Panc1 (cell line): ENCODE results near the gene CAPSL. TPM values are rescaled to one million over a fixed set of nuclear protein-coding genes. Genes with fewer than 3 reads are reported as not detected.

ENCODE experiments used
- ATAC-seq: fragments of 200-7000 bp; cut with Tn5 transposase; 2 replicates; pipeline ENCODE4 v1.9.1; 2020; ENCODE audit warnings: mild to moderate bottlenecking, moderate library complexity
- BruUV-seq: library from RNA; stranded (reverse); fragments of 400-500 nt; replicated peaks from 2 replicates; lab custom pipeline; 2021; lab: Mats Ljungman, UMichigan
- CTCF ChIA-PET: fragments of 300-600 bp; sonication (Branson Sonifier 250); formaldehyde crosslinking; loops from one replicate; lab custom pipeline; 2022; ENCODE audit warnings: antibody characterized with exemption; lab: Charles Lee
- POLR2A ChIA-PET: fragments of 300-600 bp; sonication (Branson Sonifier 250); formaldehyde crosslinking; loops from one replicate; lab custom pipeline; 2022; ENCODE audit warnings: antibody characterized with exemption; lab: Charles Lee
- DNase-seq: peaks from one replicate; pipeline ENCODE4 v3.0.0-alpha.2; 2010; ENCODE audit warnings: low read depth, low spot score
- H3K27ac ChIP-seq: 2 replicates; pipeline ENCODE4 v1.5.1; 2011; ENCODE audit warnings: mild to moderate bottlenecking, low read length, inconsistent platforms
- H3K27me3 ChIP-seq: fragments of 200-500 bp; sonication (Bioruptor generic); 2 replicates; pipeline ENCODE4 v1.6.0; 2014; ENCODE audit warnings: low read length, inconsistent platforms; ENCODE audit not compliant: control insufficient read depth, insufficient read depth
- H3K36me3 ChIP-seq: fragments of 200-500 bp; sonication (Bioruptor generic); 2 replicates; pipeline ENCODE4 v1.5.1; 2014; ENCODE audit warnings: inconsistent platforms, mild to moderate bottlenecking, low read length, moderate library complexity; ENCODE audit not compliant: control insufficient read depth, insufficient read depth
- H3K4me1 ChIP-seq: 2 replicates; pipeline ENCODE4 v1.5.1; 2011; ENCODE audit warnings: inconsistent platforms, mild to moderate bottlenecking, low read length, moderate library complexity; ENCODE audit not compliant: control insufficient read depth, insufficient read depth
- H3K4me3 ChIP-seq, 2 experiments: 2 replicates each; pipeline ENCODE4 v1.5.1; 2011 to 2012; ENCODE audit warnings: low read depth in 2 of 2, low read length in 2 of 2, mild to moderate bottlenecking in 2 of 2, inconsistent platforms in 1 of 2, moderate library complexity in 1 of 2
- H3K9me3 ChIP-seq: fragments of 200-500 bp; sonication (Bioruptor generic); 2 replicates; pipeline ENCODE4 v1.5.1; 2014; ENCODE audit warnings: low read depth, mild to moderate bottlenecking, inconsistent platforms, low read length, moderate library complexity; ENCODE audit not compliant: control insufficient read depth, insufficient read depth
- POLR2AphosphoS5 ChIP-seq: IDR thresholded peaks from 2 replicates; pipeline ENCODE4 v1.6.1; 2012; ENCODE audit warnings: mild to moderate bottlenecking, low read depth, low read length, moderate library complexity
- SIN3A ChIP-seq: IDR thresholded peaks from 2 replicates; pipeline ENCODE4 v1.6.1; 2012; ENCODE audit warnings: low read depth, mild to moderate bottlenecking, low read length, moderate library complexity, borderline replicate concordance; ENCODE audit not compliant: insufficient read depth
- TCF7L2 ChIP-seq: IDR thresholded peaks from 2 replicates; pipeline ENCODE4 v1.6.1; 2011; ENCODE audit warnings: mild to moderate bottlenecking, low read depth, low read length, inconsistent platforms
- in situ Hi-C: cut with HindIII; loops from 2 replicates; pipeline ENCODE4 v1.10.0; 2016; ENCODE audit warnings: low sequenced_read_pairs, low pct_unique_long_range_greater_than_20kb
- intact Hi-C: fragments of 100-400 bp; cut with micrococcal nuclease; formaldehyde crosslinking; loops from one replicate; pipeline ENCODE4 v1.10.0; 2022; ENCODE audit not compliant: unreplicated experiment
- total RNA-seq: library from RNA; stranded (reverse); gene quantifications from one replicate; pipeline ENCODE4 v1.2.1, GENCODE V29; 2021; ENCODE audit not compliant: unreplicated experiment
- TF ChIP-seq, protein P1 (sequence below), 2 experiments: IDR thresholded peaks; 2 replicates each; pipeline ENCODE4 v1.6.1; 2011 to 2012; ENCODE audit warnings: low read depth in 2 of 2, control low read depth in 1 of 2, low read length in 1 of 2, mild to moderate bottlenecking in 1 of 2, moderate library complexity in 1 of 2; ENCODE audit not compliant: insufficient read depth in 1 of 2
- TF ChIP-seq, protein P2 (sequence below): fragments of 450-650 bp; IDR thresholded peaks from 2 replicates; pipeline ENCODE4 v1.5.1; 2017; ENCODE audit warnings: mild to moderate bottlenecking

Gene CAPSL
- total RNA-seq, 1 experiment from 2014 or later, result not detected

DNA sequence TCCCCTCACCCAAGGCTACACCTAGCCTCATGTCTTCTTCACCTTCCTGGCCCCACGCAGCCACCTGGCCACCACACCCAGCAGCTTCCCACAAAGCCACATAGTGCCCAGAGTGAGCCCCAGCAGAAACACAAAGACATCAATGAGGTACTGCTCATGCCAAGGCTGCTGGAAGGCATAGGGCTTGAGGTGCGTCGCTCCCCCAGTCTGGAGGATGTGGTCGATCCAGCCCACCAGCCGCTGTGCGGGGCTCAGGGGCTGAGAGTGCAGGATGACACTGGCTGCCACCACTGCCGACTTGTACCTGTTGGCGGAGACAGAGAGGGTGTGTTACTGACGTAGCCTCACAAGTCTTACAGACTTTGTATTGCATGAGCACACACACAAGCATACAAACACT is 15.8 kb upstream of the CAPSL start:
- no peak overlapping the region for H3K27ac ChIP-seq
- H3K4me1 ChIP-seq, result no peaks in the 10 kb centered on the region
- in situ Hi-C loops, result no loop called here
- H3K36me3 ChIP-seq, result no peaks in the 10 kb centered on the region
- no peak overlapping the region for H3K4me3 ChIP-seq
- TF ChIP-seq, protein P1, sequence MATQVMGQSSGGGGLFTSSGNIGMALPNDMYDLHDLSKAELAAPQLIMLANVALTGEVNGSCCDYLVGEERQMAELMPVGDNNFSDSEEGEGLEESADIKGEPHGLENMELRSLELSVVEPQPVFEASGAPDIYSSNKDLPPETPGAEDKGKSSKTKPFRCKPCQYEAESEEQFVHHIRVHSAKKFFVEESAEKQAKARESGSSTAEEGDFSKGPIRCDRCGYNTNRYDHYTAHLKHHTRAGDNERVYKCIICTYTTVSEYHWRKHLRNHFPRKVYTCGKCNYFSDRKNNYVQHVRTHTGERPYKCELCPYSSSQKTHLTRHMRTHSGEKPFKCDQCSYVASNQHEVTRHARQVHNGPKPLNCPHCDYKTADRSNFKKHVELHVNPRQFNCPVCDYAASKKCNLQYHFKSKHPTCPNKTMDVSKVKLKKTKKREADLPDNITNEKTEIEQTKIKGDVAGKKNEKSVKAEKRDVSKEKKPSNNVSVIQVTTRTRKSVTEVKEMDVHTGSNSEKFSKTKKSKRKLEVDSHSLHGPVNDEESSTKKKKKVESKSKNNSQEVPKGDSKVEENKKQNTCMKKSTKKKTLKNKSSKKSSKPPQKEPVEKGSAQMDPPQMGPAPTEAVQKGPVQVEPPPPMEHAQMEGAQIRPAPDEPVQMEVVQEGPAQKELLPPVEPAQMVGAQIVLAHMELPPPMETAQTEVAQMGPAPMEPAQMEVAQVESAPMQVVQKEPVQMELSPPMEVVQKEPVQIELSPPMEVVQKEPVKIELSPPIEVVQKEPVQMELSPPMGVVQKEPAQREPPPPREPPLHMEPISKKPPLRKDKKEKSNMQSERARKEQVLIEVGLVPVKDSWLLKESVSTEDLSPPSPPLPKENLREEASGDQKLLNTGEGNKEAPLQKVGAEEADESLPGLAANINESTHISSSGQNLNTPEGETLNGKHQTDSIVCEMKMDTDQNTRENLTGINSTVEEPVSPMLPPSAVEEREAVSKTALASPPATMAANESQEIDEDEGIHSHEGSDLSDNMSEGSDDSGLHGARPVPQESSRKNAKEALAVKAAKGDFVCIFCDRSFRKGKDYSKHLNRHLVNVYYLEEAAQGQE (IDR thresholded peaks at IDR 0.05; ENCODE audit: insufficient read depth in 1 of 2, low read depth in 2 of 2, low read length in 1 of 2), result no peak
- TF ChIP-seq TCF7L2 (no peak), POLR2AphosphoS5 (no peak), SIN3A (no peak)
- TF ChIP-seq, protein P2, sequence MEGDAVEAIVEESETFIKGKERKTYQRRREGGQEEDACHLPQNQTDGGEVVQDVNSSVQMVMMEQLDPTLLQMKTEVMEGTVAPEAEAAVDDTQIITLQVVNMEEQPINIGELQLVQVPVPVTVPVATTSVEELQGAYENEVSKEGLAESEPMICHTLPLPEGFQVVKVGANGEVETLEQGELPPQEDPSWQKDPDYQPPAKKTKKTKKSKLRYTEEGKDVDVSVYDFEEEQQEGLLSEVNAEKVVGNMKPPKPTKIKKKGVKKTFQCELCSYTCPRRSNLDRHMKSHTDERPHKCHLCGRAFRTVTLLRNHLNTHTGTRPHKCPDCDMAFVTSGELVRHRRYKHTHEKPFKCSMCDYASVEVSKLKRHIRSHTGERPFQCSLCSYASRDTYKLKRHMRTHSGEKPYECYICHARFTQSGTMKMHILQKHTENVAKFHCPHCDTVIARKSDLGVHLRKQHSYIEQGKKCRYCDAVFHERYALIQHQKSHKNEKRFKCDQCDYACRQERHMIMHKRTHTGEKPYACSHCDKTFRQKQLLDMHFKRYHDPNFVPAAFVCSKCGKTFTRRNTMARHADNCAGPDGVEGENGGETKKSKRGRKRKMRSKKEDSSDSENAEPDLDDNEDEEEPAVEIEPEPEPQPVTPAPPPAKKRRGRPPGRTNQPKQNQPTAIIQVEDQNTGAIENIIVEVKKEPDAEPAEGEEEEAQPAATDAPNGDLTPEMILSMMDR, result no peak
- CTCF ChIA-PET, result no interaction called here
- H3K9me3 ChIP-seq, result no peaks in the 10 kb centered on the region
- no peak for ATAC-seq
- H3K27me3 ChIP-seq, result no peaks in the 10 kb centered on the region; the same call in 1 of the 2 replicates
- BruUV-seq, result no TSS peak
- intact Hi-C loops, result no loop called here
- DNase-seq, result no peak
- POLR2A ChIA-PET, result no interaction called here

DNA sequence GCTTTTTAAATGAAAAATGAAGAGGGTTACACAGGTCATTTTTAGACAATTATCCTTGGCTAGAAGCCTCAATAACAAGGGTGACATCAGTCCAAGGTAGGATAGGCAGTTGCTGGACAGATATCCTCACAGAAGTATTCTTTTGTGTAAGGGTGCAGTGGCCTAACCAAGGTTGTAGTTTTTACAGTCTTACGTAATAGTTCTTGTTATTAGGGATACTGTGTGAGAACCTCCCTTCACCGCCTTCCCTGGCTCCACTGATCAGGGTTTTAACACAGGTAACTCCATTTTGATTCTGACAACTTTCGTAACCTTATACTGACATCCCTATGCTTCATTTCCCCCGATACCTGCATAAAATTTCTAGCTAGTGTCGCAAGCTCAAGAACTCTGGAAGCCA is 8.7 kb upstream of the CAPSL start:
- ATAC-seq, result no peak
- in situ Hi-C loops, result no loop called here
- H3K9me3 ChIP-seq, result no peaks in the 10 kb centered on the region
- no peaks in the 10 kb centered on the region for H3K4me1 ChIP-seq
- no peak overlapping the region for H3K27ac ChIP-seq
- BruUV-seq, result no TSS peak
- intact Hi-C loops, result no loop called here
- no peak overlapping the region for H3K4me3 ChIP-seq
- no peak for DNase-seq
- no peaks in the 10 kb centered on the region for H3K27me3 ChIP-seq
- H3K36me3 ChIP-seq, result no peaks in the 10 kb centered on the region
- ChIA-PET POLR2A (no interaction called here), CTCF (no interaction called here)
- TF ChIP-seq, protein P2, result no peak
- TF ChIP-seq SIN3A, result no peak
- TF ChIP-seq POLR2AphosphoS5, result no peak
- TF ChIP-seq, protein P1 (IDR thresholded peaks at IDR 0.05; ENCODE audit: insufficient read depth in 1 of 2, low read depth in 2 of 2, low read length in 1 of 2), result no peak
- TF ChIP-seq TCF7L2, result no peak
